NB4 (cell line): ENCODE results near the gene KHK.

ENCODE experiments used
- DNase-seq: peaks from one replicate; pipeline ENCODE4 v3.0.0; 2010; ENCODE audit warnings: low read depth
- H3K4me3 ChIP-seq: one replicate; pipeline ENCODE4 v1.5.1; 2011; ENCODE audit warnings: mild to moderate bottlenecking, low read depth, low read length, moderate library complexity
- MYC ChIP-seq: IDR thresholded peaks from 2 replicates; pipeline ENCODE4 v1.6.1; 2011; ENCODE audit warnings: low read depth, low read length
- POLR2A ChIP-seq: IDR thresholded peaks from 2 replicates; pipeline ENCODE4 v1.6.1; 2011; ENCODE audit warnings: mild to moderate bottlenecking; ENCODE audit not compliant: insufficient read length; ENCODE audit errors: extremely low read depth
- TF ChIP-seq, protein P1 (sequence below): IDR thresholded peaks from 2 replicates; pipeline ENCODE4 v1.6.1; 2011; ENCODE audit warnings: low read depth, low read length
- TF ChIP-seq, protein P2 (sequence below): IDR thresholded peaks from one replicate; pipeline ENCODE4 v1.5.1; 2012; ENCODE audit warnings: low read depth, low read length

KHK gene

DNA sequence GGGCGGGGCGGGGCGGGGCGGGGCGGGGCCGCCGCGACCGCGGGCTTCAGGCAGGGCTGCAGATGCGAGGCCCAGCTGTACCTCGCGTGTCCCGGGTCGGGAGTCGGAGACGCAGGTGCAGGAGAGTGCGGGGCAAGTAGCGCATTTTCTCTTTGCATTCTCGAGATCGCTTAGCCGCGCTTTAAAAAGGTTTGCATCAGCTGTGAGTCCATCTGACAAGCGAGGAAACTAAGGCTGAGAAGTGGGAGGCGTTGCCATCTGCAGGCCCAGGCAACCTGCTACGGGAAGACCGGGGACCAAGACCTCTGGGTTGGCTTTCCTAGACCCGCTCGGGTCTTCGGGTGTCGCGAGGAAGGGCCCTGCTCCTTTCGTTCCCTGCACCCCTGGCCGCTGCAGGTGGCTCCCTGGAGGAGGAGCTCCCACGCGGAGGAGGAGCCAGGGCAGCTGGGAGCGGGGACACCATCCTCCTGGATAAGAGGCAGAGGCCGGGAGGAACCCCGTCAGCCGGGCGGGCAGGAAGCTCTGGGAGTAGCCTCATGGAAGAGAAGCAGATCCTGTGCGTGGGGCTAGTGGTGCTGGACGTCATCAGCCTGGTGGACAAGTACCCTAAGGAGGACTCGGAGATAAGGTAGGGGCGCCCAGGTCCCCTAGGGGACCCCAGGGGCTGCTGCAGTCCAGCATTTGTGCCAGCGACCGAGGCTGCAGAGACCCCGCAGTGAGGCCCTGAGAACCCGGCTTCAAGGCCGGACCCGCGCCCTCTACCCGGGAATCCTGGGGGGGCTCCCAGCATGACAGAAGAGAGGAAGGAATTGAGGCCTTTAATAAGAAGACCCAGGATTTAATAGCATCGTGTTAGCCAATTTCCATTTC lies at the start of gene KHK:
Gene KHK (plus strand): TSS at position 49 of the 870 bp plus-strand sequence. CDS start 488 bp downstream, at position 537.
- no peak for DNase-seq
- TF ChIP-seq, protein P1, sequence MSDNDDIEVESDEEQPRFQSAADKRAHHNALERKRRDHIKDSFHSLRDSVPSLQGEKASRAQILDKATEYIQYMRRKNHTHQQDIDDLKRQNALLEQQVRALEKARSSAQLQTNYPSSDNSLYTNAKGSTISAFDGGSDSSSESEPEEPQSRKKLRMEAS, result no peak
- TF ChIP-seq MYC (no peak), POLR2A (no peak)
- TF ChIP-seq, protein P2, sequence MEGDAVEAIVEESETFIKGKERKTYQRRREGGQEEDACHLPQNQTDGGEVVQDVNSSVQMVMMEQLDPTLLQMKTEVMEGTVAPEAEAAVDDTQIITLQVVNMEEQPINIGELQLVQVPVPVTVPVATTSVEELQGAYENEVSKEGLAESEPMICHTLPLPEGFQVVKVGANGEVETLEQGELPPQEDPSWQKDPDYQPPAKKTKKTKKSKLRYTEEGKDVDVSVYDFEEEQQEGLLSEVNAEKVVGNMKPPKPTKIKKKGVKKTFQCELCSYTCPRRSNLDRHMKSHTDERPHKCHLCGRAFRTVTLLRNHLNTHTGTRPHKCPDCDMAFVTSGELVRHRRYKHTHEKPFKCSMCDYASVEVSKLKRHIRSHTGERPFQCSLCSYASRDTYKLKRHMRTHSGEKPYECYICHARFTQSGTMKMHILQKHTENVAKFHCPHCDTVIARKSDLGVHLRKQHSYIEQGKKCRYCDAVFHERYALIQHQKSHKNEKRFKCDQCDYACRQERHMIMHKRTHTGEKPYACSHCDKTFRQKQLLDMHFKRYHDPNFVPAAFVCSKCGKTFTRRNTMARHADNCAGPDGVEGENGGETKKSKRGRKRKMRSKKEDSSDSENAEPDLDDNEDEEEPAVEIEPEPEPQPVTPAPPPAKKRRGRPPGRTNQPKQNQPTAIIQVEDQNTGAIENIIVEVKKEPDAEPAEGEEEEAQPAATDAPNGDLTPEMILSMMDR, result no peak
- peak within 1 kb of the TSS; percentile 57 for H3K4me3 ChIP-seq

DNA sequence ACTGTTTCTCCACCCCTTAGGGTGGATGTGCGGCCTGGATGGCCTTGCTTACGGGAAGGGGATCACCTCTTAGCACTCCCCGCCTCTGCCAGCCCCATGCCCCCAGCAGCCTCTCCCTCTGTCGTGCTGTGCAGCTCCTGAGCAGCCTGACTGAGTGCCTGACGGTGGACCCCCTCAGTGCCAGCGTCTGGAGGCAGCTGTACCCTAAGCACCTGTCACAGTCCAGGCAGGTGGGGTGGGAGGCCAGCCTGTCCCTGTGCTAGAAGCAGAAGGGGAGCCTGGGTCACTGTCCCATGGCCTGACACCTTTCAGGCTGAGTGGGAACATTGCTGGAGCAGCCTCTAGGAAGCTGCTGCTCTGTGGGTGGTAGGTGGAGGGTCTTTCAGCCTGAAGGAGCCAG lies 48.6 kb upstream of the KHK start:
- TF ChIP-seq, protein P1, result no peak
- TF ChIP-seq POLR2A (no peak), MYC (no peak)
- TF ChIP-seq, protein P2, result no peak
- no peak overlapping the region for H3K4me3 ChIP-seq
- DNase-seq, result no peak

DNA sequence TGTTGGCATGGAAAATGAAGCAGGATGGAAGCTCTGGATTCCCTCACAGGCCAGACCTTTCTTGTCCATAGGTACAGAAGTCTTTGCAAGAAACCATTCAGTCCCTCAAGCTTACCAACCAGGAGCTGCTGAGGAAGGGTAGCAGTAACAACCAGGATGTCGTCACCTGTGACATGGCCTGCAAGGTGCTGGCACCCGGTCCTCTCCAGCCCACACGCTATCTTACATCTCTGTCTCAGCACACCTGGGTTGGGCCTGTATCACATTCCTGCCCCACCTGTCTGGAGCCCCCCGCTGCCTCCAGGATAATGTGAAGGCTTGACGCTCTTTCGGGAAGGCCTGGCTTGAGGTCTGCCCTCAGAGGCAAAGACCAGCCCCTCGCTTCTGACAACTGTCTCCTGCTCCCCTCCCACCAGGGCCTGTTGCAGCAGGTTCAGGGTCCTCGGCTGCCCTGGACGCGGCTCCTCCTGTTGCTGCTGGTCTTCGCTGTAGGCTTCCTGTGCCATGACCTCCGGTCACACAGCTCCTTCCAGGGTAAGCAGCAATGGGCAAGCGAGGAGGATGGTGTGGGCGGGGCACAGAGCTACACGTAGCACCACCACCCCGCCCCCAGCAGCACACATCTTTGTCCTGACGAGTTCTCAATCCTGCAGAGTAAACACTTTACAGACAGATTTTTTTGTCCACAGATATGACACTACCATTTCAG lies 47.8 kb upstream of the KHK start:
- no peak for DNase-seq
- TF ChIP-seq, protein P1, result no peak
- TF ChIP-seq POLR2A, result no peak
- TF ChIP-seq, protein P2, result no peak
- no peak for TF ChIP-seq MYC
- no peak overlapping the region for H3K4me3 ChIP-seq

DNA sequence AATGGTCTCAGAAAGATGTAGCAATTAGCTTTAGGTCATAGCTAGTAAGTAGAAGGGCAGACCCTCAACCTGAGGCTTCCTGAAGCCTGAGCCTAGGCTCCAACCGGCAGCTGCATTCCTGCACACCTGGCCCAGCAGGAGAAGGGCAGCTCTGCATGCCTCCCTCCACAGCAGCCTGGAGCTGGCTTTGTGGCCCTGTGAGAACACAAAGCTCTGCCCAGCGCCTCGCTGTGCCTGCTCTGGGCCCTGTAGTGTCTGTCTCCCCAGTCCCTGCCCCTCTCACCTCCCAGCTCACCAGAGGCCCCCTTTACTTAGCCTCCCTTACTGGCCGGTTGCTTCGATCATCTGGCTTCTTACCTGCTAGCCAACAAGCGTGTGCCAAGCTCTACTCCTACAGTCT lies 47.1 kb upstream of the KHK start:
- TF ChIP-seq, protein P1, result no peak
- TF ChIP-seq POLR2A, result no peak
- TF ChIP-seq, protein P2, result no peak
- TF ChIP-seq MYC, result no peak
- DNase-seq, result no peak
- no peak overlapping the region for H3K4me3 ChIP-seq

DNA sequence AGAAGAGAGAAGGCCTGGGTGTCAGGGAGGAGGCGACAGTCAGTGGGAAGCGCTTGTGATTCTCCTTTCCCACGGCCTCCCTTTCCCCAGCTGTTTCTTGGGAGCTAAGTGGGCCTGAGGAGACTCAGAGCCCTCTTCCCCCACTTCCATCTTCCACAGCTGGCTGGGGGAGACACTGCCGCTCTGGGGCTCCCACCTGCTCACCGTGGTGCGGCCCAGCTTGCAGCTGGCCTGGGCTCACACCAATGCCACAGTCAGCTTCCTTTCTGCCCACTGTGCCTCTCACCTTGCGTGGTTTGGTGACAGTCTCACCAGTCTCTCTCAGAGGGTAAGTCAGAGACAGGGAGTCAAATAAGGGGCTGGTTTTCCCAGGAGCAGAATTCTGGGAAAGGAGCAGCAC lies 46.7 kb upstream of the KHK start:
- no peak overlapping the region for H3K4me3 ChIP-seq
- DNase-seq, result no peak
- TF ChIP-seq POLR2A, result no peak
- TF ChIP-seq, protein P1, result no peak
- TF ChIP-seq, protein P2, result no peak
- no peak for TF ChIP-seq MYC
